HepG2 (cell line): Measurements from ENCODE around the gene RNPS1. TPM values are rescaled to one million over a fixed set of nuclear protein-coding genes. Genes with fewer than 3 reads are reported as not detected.
A peak's percentile ranks its signal among the peaks of the same experiment; 100 is the strongest.

Source experiments
- GZF1 ChIP-seq: sonication (generic); formaldehyde crosslinking; IDR thresholded peaks from 2 replicates; pipeline ENCODE4 v1.5.1; 2020; ENCODE audit warnings: mild to moderate bottlenecking, missing genetic modification reagents
- HNRNPL ChIP-seq: fragments of 200-400 bp; formaldehyde crosslinking; IDR thresholded peaks from 2 replicates; pipeline ENCODE4 v1.6.1; 2017; ENCODE audit warnings: mild to moderate bottlenecking, low read depth, low read length
- MYNN ChIP-seq: sonication (generic); formaldehyde crosslinking; IDR thresholded peaks from 2 replicates; pipeline ENCODE4 v1.4.0; 2020; ENCODE audit warnings: mild to moderate bottlenecking, low read depth, missing genetic modification reagents
- RFXANK ChIP-seq: IDR thresholded peaks from 2 replicates; pipeline ENCODE4 v1.6.1; 2016
- RNF2 ChIP-seq: fragments of 450-650 bp; conservative IDR thresholded peaks from 2 replicates; pipeline ENCODE4 v1.6.1; 2016; ENCODE audit warnings: low read depth
- SIN3B ChIP-seq: fragments of 150-350 bp; IDR thresholded peaks from 2 replicates; pipeline ENCODE4 v1.6.1; 2014; ENCODE audit warnings: low read length
- SMAD3 ChIP-seq: sonication (generic); formaldehyde crosslinking; IDR thresholded peaks from 2 replicates; pipeline ENCODE4 v1.4.0; 2020; ENCODE audit warnings: missing genetic modification reagents
- SNAPC2 ChIP-seq: sonication (generic); formaldehyde crosslinking; IDR thresholded peaks from 2 replicates; pipeline ENCODE4 v1.8.1; 2022; ENCODE audit warnings: mild to moderate bottlenecking, missing genetic modification reagents
- SP5 ChIP-seq: IDR thresholded peaks from 2 replicates; pipeline ENCODE4 v1.6.1; 2016; ENCODE audit warnings: low read depth, borderline replicate concordance
- SYNCRIP ChIP-seq: fragments of 200-400 bp; formaldehyde crosslinking; IDR thresholded peaks from 2 replicates; pipeline ENCODE4 v1.6.1; 2018; ENCODE audit warnings: mild to moderate bottlenecking, low read depth, low read length; ENCODE audit not compliant: insufficient read depth
- ZC3H4 ChIP-seq: sonication (generic); formaldehyde crosslinking; IDR thresholded peaks from 2 replicates; pipeline ENCODE4 v1.4.0; 2020; ENCODE audit warnings: missing genetic modification reagents, borderline replicate concordance
- ZNF143 ChIP-seq: sonication (generic); formaldehyde crosslinking; IDR thresholded peaks from 2 replicates; pipeline ENCODE4 v1.4.0; 2020; ENCODE audit warnings: missing genetic modification reagents
- ZNF614 ChIP-seq: IDR thresholded peaks from 2 replicates; pipeline ENCODE4 v1.6.1; 2018; ENCODE audit warnings: missing biosample characterization, missing genetic modification reagents, inconsistent platforms, borderline replicate concordance
- ZNF616 ChIP-seq: sonication (generic); formaldehyde crosslinking; IDR thresholded peaks from 2 replicates; pipeline ENCODE4 v1.5.0; 2020; ENCODE audit warnings: low read depth, mild to moderate bottlenecking, missing genetic modification reagents
- ZNF75D ChIP-seq: sonication (generic); formaldehyde crosslinking; IDR thresholded peaks from 2 replicates; pipeline ENCODE4 v1.8.1; 2023; ENCODE audit warnings: missing genetic modification reagents, mild to moderate bottlenecking, borderline replicate concordance
- ZNF878 ChIP-seq: sonication (generic); formaldehyde crosslinking; IDR thresholded peaks from 2 replicates; pipeline ENCODE4 v1.8.1; 2023; ENCODE audit warnings: mild to moderate bottlenecking, missing genetic modification reagents, moderate library complexity
- polyA plus RNA-seq, 8 experiments: library from polyadenylated mRNA; depleted of rRNA in 3 of 8; stranded (reverse) in 7 of 8; unstranded in 1 of 8; fragments of >200 nt; fragmentation: Illumina TruSeq in 4 of 8; extraction: Trizol in 4 of 8; gene quantifications; 2 replicates each; pipeline versions ENCODE4 v1.2.1 to v1.2.3, GENCODE V29; 2011 to 2016; ENCODE audit warnings: low read depth in 4 of 8, missing spikeins in 1 of 8, mixed read lengths in 1 of 8; ENCODE audit not compliant: insufficient read depth in 1 of 8
- total RNA-seq, 5 experiments: library from RNA; depleted of rRNA; stranded (reverse); fragments of >200 nt; fragmentation: Illumina TruSeq; extraction: Trizol; gene quantifications; 2 replicates each; pipeline ENCODE4 v1.2.3, GENCODE V29; 2016; ENCODE audit warnings: low read depth in 1 of 5
- TF ChIP-seq, protein P1 (sequence below): sonication (generic); formaldehyde crosslinking; IDR thresholded peaks from 2 replicates; pipeline ENCODE4 v1.4.0; 2020; ENCODE audit warnings: low read depth, missing genetic modification reagents
- TF ChIP-seq, protein P2 (sequence below): IDR thresholded peaks from 2 replicates; pipeline ENCODE4 v1.6.1; 2016; ENCODE audit warnings: control low read depth
- TF ChIP-seq, protein P3 (sequence below): sonication (generic); formaldehyde crosslinking; IDR thresholded peaks from 2 replicates; pipeline ENCODE4 v1.4.0; 2020; ENCODE audit warnings: missing genetic modification reagents, low read depth, mild to moderate bottlenecking, borderline replicate concordance
- TF ChIP-seq, protein P4 (sequence below), 2 experiments: sonication (generic) in 1 of 2; formaldehyde crosslinking in 1 of 2; IDR thresholded peaks; 2 replicates each; pipeline versions ENCODE4 v1.4.0 to v1.6.1; 2018 to 2020; ENCODE audit warnings: missing genetic modification reagents in 2 of 2, borderline replicate concordance in 1 of 2, low read depth in 1 of 2, mild to moderate bottlenecking in 1 of 2, missing biosample characterization in 1 of 2

RNPS1 gene
- total and polyA plus RNA-seq, 2 of the 13 experiments (the other 11 are each of a cell fraction or from before 2014, with no cell fraction given) = 126 to 133 TPM

DNA sequence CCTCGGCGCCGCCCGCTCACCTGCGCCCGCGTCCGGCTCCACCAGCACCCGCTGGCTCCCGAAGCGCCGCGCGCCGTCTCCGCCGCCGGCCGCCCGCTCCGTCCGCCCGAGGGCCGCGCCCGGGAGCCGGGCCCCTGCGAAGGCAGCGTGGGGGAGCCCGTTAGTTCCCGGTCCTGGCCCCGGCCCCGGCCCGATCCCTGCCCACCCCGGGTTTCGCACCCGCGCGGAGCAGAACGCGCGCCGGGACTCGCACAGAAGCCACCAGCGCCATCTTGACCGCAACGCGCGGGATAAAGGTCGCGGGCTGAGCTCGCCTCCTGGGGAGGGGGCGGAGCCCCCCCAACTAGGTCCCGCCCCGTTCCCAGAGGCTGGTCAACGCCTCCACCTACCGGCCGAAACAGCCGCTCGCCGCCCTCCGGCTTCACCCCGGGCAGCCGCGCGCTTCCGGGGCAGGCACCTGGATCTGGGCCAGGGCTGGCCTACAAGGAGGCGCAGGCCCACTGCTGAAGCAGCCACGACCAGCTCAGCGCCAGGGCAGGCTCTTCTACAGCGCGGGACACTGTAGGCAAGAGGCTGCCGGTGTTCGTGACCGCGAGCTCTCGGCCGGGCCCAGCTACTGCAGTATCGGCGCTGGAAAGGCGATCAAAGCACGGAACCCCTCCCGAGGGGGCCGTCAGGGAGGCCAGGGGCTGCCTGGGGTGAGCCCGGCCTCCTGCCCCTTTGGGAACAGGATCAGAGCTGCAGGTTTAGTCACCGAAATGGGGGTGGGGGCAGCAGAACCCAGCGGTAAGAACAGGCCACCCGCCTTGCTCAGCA lies 16.4 kb downstream of the RNPS1 start, which contains the start of gene ECI1 (continued):
- TF ChIP-seq, protein P1, sequence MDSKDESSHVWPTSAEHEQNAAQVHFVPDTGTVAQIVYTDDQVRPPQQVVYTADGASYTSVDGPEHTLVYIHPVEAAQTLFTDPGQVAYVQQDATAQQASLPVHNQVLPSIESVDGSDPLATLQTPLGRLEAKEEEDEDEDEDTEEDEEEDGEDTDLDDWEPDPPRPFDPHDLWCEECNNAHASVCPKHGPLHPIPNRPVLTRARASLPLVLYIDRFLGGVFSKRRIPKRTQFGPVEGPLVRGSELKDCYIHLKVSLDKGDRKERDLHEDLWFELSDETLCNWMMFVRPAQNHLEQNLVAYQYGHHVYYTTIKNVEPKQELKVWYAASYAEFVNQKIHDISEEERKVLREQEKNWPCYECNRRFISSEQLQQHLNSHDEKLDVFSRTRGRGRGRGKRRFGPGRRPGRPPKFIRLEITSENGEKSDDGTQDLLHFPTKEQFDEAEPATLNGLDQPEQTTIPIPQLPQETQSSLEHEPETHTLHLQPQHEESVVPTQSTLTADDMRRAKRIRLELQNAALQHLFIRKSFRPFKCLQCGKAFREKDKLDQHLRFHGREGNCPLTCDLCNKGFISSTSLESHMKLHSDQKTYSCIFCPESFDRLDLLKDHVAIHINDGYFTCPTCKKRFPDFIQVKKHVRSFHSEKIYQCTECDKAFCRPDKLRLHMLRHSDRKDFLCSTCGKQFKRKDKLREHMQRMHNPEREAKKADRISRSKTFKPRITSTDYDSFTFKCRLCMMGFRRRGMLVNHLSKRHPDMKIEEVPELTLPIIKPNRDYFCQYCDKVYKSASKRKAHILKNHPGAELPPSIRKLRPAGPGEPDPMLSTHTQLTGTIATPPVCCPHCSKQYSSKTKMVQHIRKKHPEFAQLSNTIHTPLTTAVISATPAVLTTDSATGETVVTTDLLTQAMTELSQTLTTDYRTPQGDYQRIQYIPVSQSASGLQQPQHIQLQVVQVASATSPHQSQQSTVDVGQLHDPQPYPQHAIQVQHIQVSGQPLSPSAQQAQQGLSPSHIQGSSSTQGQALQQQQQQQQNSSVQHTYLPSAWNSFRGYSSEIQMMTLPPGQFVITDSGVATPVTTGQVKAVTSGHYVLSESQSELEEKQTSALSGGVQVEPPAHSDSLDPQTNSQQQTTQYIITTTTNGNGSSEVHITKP (CRISPR knock-in tag) = peak; percentile 87
- TF ChIP-seq SYNCRIP = no peak
- TF ChIP-seq, protein P2, sequence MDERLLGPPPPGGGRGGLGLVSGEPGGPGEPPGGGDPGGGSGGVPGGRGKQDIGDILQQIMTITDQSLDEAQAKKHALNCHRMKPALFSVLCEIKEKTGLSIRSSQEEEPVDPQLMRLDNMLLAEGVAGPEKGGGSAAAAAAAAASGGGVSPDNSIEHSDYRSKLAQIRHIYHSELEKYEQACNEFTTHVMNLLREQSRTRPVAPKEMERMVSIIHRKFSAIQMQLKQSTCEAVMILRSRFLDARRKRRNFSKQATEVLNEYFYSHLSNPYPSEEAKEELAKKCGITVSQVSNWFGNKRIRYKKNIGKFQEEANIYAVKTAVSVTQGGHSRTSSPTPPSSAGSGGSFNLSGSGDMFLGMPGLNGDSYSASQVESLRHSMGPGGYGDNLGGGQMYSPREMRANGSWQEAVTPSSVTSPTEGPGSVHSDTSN (CRISPR knock-in tag) = no peak
- TF ChIP-seq, protein P3, sequence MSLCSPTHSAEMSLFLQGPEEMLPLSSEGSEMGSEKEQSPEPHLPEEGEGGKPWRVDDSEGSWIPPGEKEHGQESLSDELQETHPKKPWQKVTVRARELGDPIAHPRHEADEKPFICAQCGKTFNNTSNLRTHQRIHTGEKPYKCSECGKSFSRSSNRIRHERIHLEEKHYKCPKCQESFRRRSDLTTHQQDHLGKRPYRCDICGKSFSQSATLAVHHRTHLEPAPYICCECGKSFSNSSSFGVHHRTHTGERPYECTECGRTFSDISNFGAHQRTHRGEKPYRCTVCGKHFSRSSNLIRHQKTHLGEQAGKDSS (CRISPR knock-in tag) = 0 out of 2 replicates have a peak, but pooled peaks have one; percentile 40
- no peak for TF ChIP-seq MYNN (CRISPR knock-in tag)
- no peak for TF ChIP-seq SIN3B
- no peak for TF ChIP-seq ZNF75D (CRISPR knock-in tag)
- TF ChIP-seq RFXANK (CRISPR knock-in tag) = peak; percentile 78; the same call in 1 of the 2 replicates
- no peak; the same call in 1 of the 2 replicates for TF ChIP-seq SMAD3 (CRISPR knock-in tag)
- TF ChIP-seq SP5 (CRISPR knock-in tag) = peak; percentile 87
- peak; percentile 92; the same call in 1 of the 2 replicates for TF ChIP-seq SNAPC2 (CRISPR knock-in tag)
- no peak for TF ChIP-seq ZC3H4 (CRISPR knock-in tag)
- TF ChIP-seq GZF1 (CRISPR knock-in tag) = no peak
- no peak for TF ChIP-seq ZNF143
- TF ChIP-seq HNRNPL = peak; percentile 84
- TF ChIP-seq, protein P4, sequence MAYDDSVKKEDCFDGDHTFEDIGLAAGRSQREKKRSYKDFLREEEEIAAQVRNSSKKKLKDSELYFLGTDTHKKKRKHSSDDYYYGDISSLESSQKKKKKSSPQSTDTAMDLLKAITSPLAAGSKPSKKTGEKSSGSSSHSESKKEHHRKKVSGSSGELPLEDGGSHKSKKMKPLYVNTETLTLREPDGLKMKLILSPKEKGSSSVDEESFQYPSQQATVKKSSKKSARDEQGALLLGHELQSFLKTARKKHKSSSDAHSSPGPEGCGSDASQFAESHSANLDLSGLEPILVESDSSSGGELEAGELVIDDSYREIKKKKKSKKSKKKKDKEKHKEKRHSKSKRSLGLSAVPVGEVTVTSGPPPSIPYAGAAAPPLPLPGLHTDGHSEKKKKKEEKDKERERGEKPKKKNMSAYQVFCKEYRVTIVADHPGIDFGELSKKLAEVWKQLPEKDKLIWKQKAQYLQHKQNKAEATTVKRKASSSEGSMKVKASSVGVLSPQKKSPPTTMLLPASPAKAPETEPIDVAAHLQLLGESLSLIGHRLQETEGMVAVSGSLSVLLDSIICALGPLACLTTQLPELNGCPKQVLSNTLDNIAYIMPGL (CRISPR knock-in tag; IDR thresholded peaks at IDR 0.05; ENCODE audit: borderline replicate concordance in 1 of 2, low read depth in 1 of 2) = peak; percentile 84 to 89
- TF ChIP-seq ZNF616 (CRISPR knock-in tag) = no peak; the same call in 1 of the 2 replicates
- 0 out of 2 replicates have a peak, but pooled peaks have one; percentile 31 for TF ChIP-seq ZNF878
- TF ChIP-seq RNF2 = 0 out of 2 replicates have a peak, but pooled peaks have one; percentile 23
- peak; percentile 95 for TF ChIP-seq ZNF614
